A549 (cell line): ENCODE data around the gene RBPJ. TPM values are rescaled to one million over a fixed set of nuclear protein-coding genes. Genes with fewer than 3 reads are reported as not detected.

Experiments
- ATAC-seq, 2 experiments: fragments of 200-7000 bp in 1 of 2; fragments of >200 bp in 1 of 2; cut with Nextera tagmentation in 1 of 2; cut with Tn5 transposase in 1 of 2; 3 replicates each; pipeline versions ENCODE4 v1.8.0 to v1.9.1; 2018 to 2020; ENCODE audit warnings: mild to moderate bottlenecking in 1 of 2, moderate library complexity in 1 of 2
- CTCF ChIA-PET: fragments of 300-600 bp; sonication (Branson Sonifier 250); formaldehyde crosslinking; extraction: SDS; loops from one replicate; lab custom pipeline; 2021; ENCODE audit warnings: antibody characterized with exemption, inconsistent platforms; lab: Yijun Ruan, JAX
- POLR2A ChIA-PET: fragments of 350-600 bp; formaldehyde crosslinking; extraction: SDS; loops from one replicate; lab custom pipeline; 2021; ENCODE audit warnings: antibody characterized with exemption, inconsistent platforms; lab: Yijun Ruan, JAX
- DNase-seq, 2 experiments: peaks; one replicate each; pipeline versions ENCODE4 v3.0.0 to v3.0.0-alpha.2; 2011 to 2016; ENCODE audit warnings: low read depth in 1 of 2, low spot score in 1 of 2
- FAIRE-seq: peaks from 2 replicates; lab custom pipeline; 2011; peaks lifted over from hg19 to GRCh38; lab: Jason Lieb, UNC
- H3K27ac ChIP-seq, 2 experiments: fragments of >200 bp; sonication (Bioruptor Twin); formaldehyde crosslinking; 3 replicates each; pipeline ENCODE4 v1.5.1; 2016 to 2017
- H3K4me1 ChIP-seq: fragments of >200 bp; sonication (Bioruptor Twin); formaldehyde crosslinking; 3 replicates; pipeline ENCODE4 v1.6.1; 2016
- H3K4me2 ChIP-seq: fragments of >200 bp; sonication (Bioruptor Twin); formaldehyde crosslinking; 3 replicates; pipeline ENCODE4 v1.6.1; 2016
- H3K4me3 ChIP-seq: fragments of >200 bp; sonication (Bioruptor Twin); formaldehyde crosslinking; 3 replicates; pipeline ENCODE4 v1.5.1; 2016
- H3K9me3 ChIP-seq: fragments of >200 bp; sonication (Bioruptor Twin); formaldehyde crosslinking; 3 replicates; pipeline ENCODE4 v1.6.1; 2016
- BHLHE40 ChIP-seq: IDR thresholded peaks from 2 replicates; pipeline ENCODE4 v1.6.1; 2012; ENCODE audit warnings: low read depth, low read length, inconsistent platforms
- CBX2 ChIP-seq: fragments of 200-600 bp; sonication (generic); IDR thresholded peaks from 2 replicates; pipeline ENCODE4 v1.6.1; 2016; ENCODE audit warnings: low read depth, mild to moderate bottlenecking, borderline replicate concordance
- CBX8 ChIP-seq: fragments of 200-600 bp; sonication (generic); IDR thresholded peaks from 2 replicates; pipeline ENCODE4 v1.6.1; 2016
- ESRRA ChIP-seq: fragments of 150-350 bp; IDR thresholded peaks from 2 replicates; pipeline ENCODE4 v1.6.1; 2014; ENCODE audit warnings: mild to moderate bottlenecking, low read length, borderline replicate concordance
- FOSL2 ChIP-seq, 2 experiments: fragments of 450-650 bp in 1 of 2; fragments of >200 bp in 1 of 2; sonication (Bioruptor Twin) in 1 of 2; formaldehyde crosslinking; IDR thresholded peaks; 2 replicates each; pipeline versions ENCODE4 v1.5.0 to v1.6.1; 2016 to 2020; ENCODE audit warnings: mild to moderate bottlenecking in 1 of 2, moderate library complexity in 1 of 2
- HDAC2 ChIP-seq: fragments of 200-600 bp; sonication (generic); IDR thresholded peaks from 2 replicates; pipeline ENCODE4 v1.6.1; 2016
- HOXB5 ChIP-seq: fragments of 250-450 bp; sonication (Bioruptor Pico); IDR thresholded peaks from 2 replicates; pipeline ENCODE4 v1.5.0; 2020; ENCODE audit warnings: mild to moderate bottlenecking, moderate library complexity
- KDM1A ChIP-seq: fragments of 200-600 bp; sonication (generic); IDR thresholded peaks from 2 replicates; pipeline ENCODE4 v1.6.1; 2016; ENCODE audit warnings: low read depth, mild to moderate bottlenecking
- KDM5A ChIP-seq: fragments of 200-600 bp; sonication (generic); IDR thresholded peaks from 2 replicates; pipeline ENCODE4 v1.6.1; 2016; ENCODE audit warnings: antibody characterized with exemption, mild to moderate bottlenecking
- MAZ ChIP-seq: fragments of 150-350 bp; IDR thresholded peaks from 2 replicates; pipeline ENCODE4 v1.6.1; 2014; ENCODE audit warnings: antibody characterized with exemption, low read depth, low read length, borderline replicate concordance
- NFE2L2 ChIP-seq: fragments of 150-350 bp; conservative IDR thresholded peaks from 2 replicates; pipeline ENCODE4 v1.6.1; 2014; ENCODE audit warnings: low read length
- RFX5 ChIP-seq: fragments of 450-650 bp; IDR thresholded peaks from 2 replicates; pipeline ENCODE4 v1.7.1; 2014; ENCODE audit warnings: antibody characterized with exemption, mild to moderate bottlenecking, moderate library complexity
- RNF2 ChIP-seq: fragments of 200-600 bp; sonication (generic); IDR thresholded peaks from 2 replicates; pipeline ENCODE4 v1.6.1; 2016; ENCODE audit warnings: low read depth, mild to moderate bottlenecking, antibody characterized with exemption, moderate library complexity, borderline replicate concordance
- SREBF2 ChIP-seq: fragments of 450-650 bp; IDR thresholded peaks from 2 replicates; pipeline ENCODE4 v1.6.1; 2014; ENCODE audit warnings: mild to moderate bottlenecking, moderate library complexity
- TFCP2L1 ChIP-seq: fragments of 250-450 bp; sonication (Bioruptor Pico); IDR thresholded peaks from 2 replicates; pipeline ENCODE4 v1.5.0; 2021; ENCODE audit warnings: mild to moderate bottlenecking
- ZC3H11A ChIP-seq: fragments of 450-650 bp; IDR thresholded peaks from 2 replicates; pipeline ENCODE4 v1.6.1; 2014; ENCODE audit warnings: antibody characterized with exemption, mild to moderate bottlenecking
- ZFP36 ChIP-seq: fragments of 450-650 bp; IDR thresholded peaks from 2 replicates; pipeline ENCODE4 v1.6.1; 2014; ENCODE audit warnings: borderline replicate concordance; ENCODE audit not compliant: partially characterized antibody
- ZNF302 ChIP-seq: fragments of 250-450 bp; sonication (Bioruptor Pico); IDR thresholded peaks from 2 replicates; pipeline ENCODE4 v1.9.0; 2021; ENCODE audit warnings: inconsistent platforms, mild to moderate bottlenecking, moderate library complexity
- ZSCAN20 ChIP-seq: fragments of 250-450 bp; sonication (Bioruptor Pico); IDR thresholded peaks from 2 replicates; pipeline ENCODE4 v1.8.0; 2022; ENCODE audit warnings: mild to moderate bottlenecking, moderate library complexity
- WGBS: methylation state at CpG from one replicate; pipeline ENCODE4 v1.1.6; 2017; ENCODE audit errors: missing lambda C conversion rate; 5-methylcytosine and 5-hydroxymethylcytosine counted together
- polyA plus RNA-seq, 4 experiments: library from polyadenylated mRNA; depleted of rRNA in 3 of 4; stranded (reverse); fragments of >200 nt; fragmentation: RNase III in 1 of 4; extraction: RNeasy Plus Mini Kit Qiagen cat#74134 plus additional on column Dnase treatment in 1 of 4; gene quantifications; 2 replicates in 3 of 4; 3 replicates in 1 of 4; pipeline ENCODE4 v1.2.3, GENCODE V29; 2011 to 2017
- TF ChIP-seq, protein P1 (sequence below): fragments of >200 bp; sonication (Bioruptor Twin); formaldehyde crosslinking; IDR thresholded peaks from 2 replicates; pipeline ENCODE4 v1.6.1; 2016
- TF ChIP-seq, protein P2 (sequence below): IDR thresholded peaks from 2 replicates; pipeline ENCODE4 v1.6.1; 2012
- TF ChIP-seq, protein P3 (sequence below): fragments of 250-450 bp; sonication (Bioruptor Pico); IDR thresholded peaks from 2 replicates; pipeline ENCODE4 v1.5.0; 2020; ENCODE audit warnings: low read depth, mild to moderate bottlenecking, moderate library complexity
- TF ChIP-seq, protein P4 (sequence below): IDR thresholded peaks from 2 replicates; pipeline ENCODE4 v1.6.1; 2012
- TF ChIP-seq, protein P5 (sequence below): fragments of >200 bp; sonication (Bioruptor Twin); formaldehyde crosslinking; IDR thresholded peaks from 3 replicates; pipeline ENCODE4 v1.6.1; 2016
- TF ChIP-seq, protein P6 (sequence below): fragments of 150-350 bp; IDR thresholded peaks from 2 replicates; pipeline ENCODE4 v1.6.1; 2014; ENCODE audit warnings: low read depth, mild to moderate bottlenecking, low read length

Gene RBPJ
- polyA plus RNA-seq, 2 of the 4 experiments (the other 2 are of a cell fraction): 16.5 to 37.1 TPM

DNA sequence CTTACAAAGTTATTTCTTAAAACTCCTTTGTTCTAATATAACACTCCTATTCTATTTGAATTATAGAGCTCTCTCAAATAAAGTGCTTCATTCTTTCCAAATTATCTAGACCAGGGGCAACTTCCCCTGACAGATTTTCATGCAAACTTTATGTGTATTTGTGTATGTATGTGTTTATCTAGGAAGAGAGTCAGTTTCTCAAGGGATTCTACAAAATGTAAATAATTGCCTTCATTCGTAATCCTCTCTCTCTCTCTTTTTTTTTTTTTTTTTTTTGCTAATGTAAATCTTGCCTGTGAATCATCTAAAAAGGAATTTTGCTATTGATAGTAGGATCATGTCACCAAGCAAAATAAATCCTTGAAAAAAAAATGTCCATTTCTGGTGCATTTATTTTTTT, 38.9 kb upstream of the RBPJ start:
- H3K4me2 ChIP-seq: no peak overlapping the region
- no peaks in the 10 kb centered on the region for H3K9me3 ChIP-seq
- DNase-seq (no peak), ATAC-seq (no peak), FAIRE-seq (no peak)
- no peak for TF ChIP-seq KDM1A
- TF ChIP-seq KDM5A: no peak
- TF ChIP-seq NFE2L2: no peak
- no peak for TF ChIP-seq HOXB5 (CRISPR knock-in tag)
- TF ChIP-seq ZSCAN20: no peak
- TF ChIP-seq ZNF302 (CRISPR knock-in tag): no peak
- TF ChIP-seq, protein P1, sequence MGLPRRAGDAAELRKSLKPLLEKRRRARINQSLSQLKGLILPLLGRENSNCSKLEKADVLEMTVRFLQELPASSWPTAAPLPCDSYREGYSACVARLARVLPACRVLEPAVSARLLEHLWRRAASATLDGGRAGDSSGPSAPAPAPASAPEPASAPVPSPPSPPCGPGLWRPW: no peak
- TF ChIP-seq CBX8: no peak
- TF ChIP-seq, protein P2, sequence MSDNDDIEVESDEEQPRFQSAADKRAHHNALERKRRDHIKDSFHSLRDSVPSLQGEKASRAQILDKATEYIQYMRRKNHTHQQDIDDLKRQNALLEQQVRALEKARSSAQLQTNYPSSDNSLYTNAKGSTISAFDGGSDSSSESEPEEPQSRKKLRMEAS: no peak
- no peak for TF ChIP-seq FOSL2 (IDR thresholded peaks at IDR 0.05)
- TF ChIP-seq FOSL2 (CRISPR knock-in tag; IDR thresholded peaks at IDR 0.05): no peak
- TF ChIP-seq, protein P3, sequence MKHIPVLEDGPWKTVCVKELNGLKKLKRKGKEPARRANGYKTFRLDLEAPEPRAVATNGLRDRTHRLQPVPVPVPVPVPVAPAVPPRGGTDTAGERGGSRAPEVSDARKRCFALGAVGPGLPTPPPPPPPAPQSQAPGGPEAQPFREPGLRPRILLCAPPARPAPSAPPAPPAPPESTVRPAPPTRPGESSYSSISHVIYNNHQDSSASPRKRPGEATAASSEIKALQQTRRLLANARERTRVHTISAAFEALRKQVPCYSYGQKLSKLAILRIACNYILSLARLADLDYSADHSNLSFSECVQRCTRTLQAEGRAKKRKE (CRISPR knock-in tag): no peak
- TF ChIP-seq CBX2: no peak
- TF ChIP-seq HDAC2: no peak
- CTCF ChIA-PET: no interaction called here
- no peaks in the 10 kb centered on the region for H3K4me1 ChIP-seq
- no peak overlapping the region for H3K4me3 ChIP-seq
- H3K27ac ChIP-seq: no peak overlapping the region
- 14% methylated on average over 1 of the region's 1 CpG for WGBS
- POLR2A ChIA-PET: no interaction called here

DNA sequence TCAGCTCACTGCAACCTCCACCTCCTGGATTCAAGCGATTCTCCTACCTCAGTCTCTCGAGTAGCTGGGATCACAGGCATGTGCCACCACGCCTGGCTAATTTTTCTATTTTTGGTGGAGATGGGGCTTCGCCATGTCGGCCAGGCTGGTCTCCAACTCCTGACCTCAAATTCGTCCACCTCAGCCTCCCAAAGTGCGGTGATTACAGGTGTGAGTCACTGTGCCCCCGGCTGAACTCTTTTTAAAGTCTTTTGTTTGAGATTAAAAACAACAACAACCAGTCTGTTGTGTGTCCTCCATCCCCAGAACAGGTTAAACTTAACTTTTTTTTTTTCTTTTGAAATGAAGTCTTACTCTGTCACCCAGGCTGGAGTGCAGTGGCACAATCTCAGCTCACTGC, 36.3 kb upstream of the RBPJ start:
- TF ChIP-seq CBX8: no peak
- TF ChIP-seq RNF2: no peak
- no peak for TF ChIP-seq TFCP2L1 (CRISPR knock-in tag)
- no peak for TF ChIP-seq KDM1A
- TF ChIP-seq, protein P4, sequence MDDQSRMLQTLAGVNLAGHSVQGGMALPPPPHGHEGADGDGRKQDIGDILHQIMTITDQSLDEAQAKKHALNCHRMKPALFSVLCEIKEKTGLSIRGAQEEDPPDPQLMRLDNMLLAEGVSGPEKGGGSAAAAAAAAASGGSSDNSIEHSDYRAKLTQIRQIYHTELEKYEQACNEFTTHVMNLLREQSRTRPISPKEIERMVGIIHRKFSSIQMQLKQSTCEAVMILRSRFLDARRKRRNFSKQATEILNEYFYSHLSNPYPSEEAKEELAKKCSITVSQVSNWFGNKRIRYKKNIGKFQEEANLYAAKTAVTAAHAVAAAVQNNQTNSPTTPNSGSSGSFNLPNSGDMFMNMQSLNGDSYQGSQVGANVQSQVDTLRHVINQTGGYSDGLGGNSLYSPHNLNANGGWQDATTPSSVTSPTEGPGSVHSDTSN: no peak
- no peak for TF ChIP-seq CBX2
- TF ChIP-seq NFE2L2: no peak
- no peak for TF ChIP-seq BHLHE40
- no peak for TF ChIP-seq ZC3H11A
- no peak for TF ChIP-seq RFX5
- TF ChIP-seq HDAC2: no peak
- TF ChIP-seq, protein P5, sequence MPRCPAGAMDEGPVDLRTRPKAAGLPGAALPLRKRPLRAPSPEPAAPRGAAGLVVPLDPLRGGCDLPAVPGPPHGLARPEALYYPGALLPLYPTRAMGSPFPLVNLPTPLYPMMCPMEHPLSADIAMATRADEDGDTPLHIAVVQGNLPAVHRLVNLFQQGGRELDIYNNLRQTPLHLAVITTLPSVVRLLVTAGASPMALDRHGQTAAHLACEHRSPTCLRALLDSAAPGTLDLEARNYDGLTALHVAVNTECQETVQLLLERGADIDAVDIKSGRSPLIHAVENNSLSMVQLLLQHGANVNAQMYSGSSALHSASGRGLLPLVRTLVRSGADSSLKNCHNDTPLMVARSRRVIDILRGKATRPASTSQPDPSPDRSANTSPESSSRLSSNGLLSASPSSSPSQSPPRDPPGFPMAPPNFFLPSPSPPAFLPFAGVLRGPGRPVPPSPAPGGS: no peak
- TF ChIP-seq FOSL2 (IDR thresholded peaks at IDR 0.05): no peak
- TF ChIP-seq FOSL2 (CRISPR knock-in tag; IDR thresholded peaks at IDR 0.05): no peak
- TF ChIP-seq MAZ: no peak
- TF ChIP-seq, protein P6, sequence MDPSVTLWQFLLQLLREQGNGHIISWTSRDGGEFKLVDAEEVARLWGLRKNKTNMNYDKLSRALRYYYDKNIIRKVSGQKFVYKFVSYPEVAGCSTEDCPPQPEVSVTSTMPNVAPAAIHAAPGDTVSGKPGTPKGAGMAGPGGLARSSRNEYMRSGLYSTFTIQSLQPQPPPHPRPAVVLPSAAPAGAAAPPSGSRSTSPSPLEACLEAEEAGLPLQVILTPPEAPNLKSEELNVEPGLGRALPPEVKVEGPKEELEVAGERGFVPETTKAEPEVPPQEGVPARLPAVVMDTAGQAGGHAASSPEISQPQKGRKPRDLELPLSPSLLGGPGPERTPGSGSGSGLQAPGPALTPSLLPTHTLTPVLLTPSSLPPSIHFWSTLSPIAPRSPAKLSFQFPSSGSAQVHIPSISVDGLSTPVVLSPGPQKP: no peak
- no peak for TF ChIP-seq HOXB5 (CRISPR knock-in tag)
- TF ChIP-seq ZFP36: no peak
- TF ChIP-seq SREBF2: no peak
- TF ChIP-seq ESRRA: no peak
- TF ChIP-seq, all 56 proteins: peak for 0
- FAIRE-seq: no peak
- ATAC-seq: no peak
- 61% methylated on average over 8 of the region's 8 CpGs for WGBS
- Histone ChIP-seq H3K4me2 (no peak overlapping the region), H3K4me3 (no peak overlapping the region), H3K4me1 (peaks cover 8% of the 10 kb centered on the region; the same call in 1 of the 3 replicates), H3K9me3 (no peaks in the 10 kb centered on the region), H3K27ac (no peak overlapping the region)
- no peak for DNase-seq
- ChIA-PET POLR2A (no interaction called here), CTCF (no interaction called here)
